Measurements from ENCODE around the gene GHITM. TPM values are rescaled to one million over a fixed set of nuclear protein-coding genes. Genes with fewer than 3 reads are reported as not detected.
"Not testable (repeated sequence)": the region's sequence is repeated elsewhere in the genome, so short reads cannot be mapped to it uniquely, and the experiment has no call there.

GHITM gene
- total and polyA plus RNA-seq, 4 donors, result 107 to 177 (median 123) TPM

DNA sequence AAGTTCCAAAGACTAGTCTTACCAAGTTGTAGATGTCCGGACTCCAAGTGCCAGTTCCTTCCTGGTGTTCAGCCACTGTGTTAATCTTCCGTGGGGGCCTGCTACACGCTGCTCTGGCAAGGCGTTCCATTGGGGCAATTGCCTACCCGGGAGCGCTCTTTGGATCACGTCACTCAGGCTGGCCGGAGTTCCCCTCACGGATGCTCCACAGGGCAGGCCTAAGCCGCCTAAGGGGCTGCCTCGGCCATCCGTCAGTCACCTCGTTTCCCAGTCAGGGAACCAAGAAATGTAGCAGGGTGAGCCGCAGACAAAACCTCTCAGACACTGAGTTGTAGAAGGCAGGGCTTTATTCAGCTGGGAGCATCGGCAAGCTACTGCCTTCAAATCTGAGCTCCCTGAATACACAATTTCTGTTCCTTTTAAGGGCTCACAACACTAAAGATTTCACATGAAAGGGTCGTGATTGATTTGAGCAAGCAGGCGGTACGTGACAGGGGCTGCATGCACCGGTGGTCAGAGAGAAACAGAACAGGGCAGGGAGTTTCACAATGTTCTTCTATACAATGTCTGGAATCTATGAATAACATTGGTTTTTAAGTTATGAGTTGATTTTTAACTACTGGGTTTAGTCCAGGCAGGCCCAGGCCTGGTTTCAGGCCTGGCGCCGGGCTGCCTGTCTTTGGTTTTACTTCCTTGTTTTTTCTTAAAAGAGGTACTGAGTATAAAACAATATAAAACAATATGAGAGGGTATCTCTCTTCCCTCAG lies 32.6 kb downstream of the GHITM start:
- not testable (repeated sequence) for H3K4me3 ChIP-seq; ATAC-seq (ENCODE audit: insufficient read depth, low FRiP score); DNase-seq; H3K4me1 ChIP-seq (ENCODE audit: control insufficient read depth in 5 of 5, insufficient read depth in 5 of 5, low read length in 5 of 5); H3K9ac ChIP-seq (ENCODE audit: insufficient read depth in 1 of 2, low read length in 2 of 2); H3K27ac ChIP-seq (ENCODE audit: low read depth in 1 of 2, low read length in 1 of 2); H3K9me3 ChIP-seq (ENCODE audit: control insufficient read depth in 4 of 4, insufficient read depth in 3 of 4, low read length in 3 of 4); H3K36me3 ChIP-seq (ENCODE audit: control insufficient read depth in 4 of 4, insufficient read depth in 4 of 4, low read length in 4 of 4); H3K27me3 ChIP-seq (ENCODE audit: control insufficient read depth in 3 of 3, insufficient read depth in 3 of 3, low read length in 2 of 3)
- 87 to 91% methylated on average over 18 to 20 of the region's 21 CpGs for WGBS, 2 donors

DNA sequence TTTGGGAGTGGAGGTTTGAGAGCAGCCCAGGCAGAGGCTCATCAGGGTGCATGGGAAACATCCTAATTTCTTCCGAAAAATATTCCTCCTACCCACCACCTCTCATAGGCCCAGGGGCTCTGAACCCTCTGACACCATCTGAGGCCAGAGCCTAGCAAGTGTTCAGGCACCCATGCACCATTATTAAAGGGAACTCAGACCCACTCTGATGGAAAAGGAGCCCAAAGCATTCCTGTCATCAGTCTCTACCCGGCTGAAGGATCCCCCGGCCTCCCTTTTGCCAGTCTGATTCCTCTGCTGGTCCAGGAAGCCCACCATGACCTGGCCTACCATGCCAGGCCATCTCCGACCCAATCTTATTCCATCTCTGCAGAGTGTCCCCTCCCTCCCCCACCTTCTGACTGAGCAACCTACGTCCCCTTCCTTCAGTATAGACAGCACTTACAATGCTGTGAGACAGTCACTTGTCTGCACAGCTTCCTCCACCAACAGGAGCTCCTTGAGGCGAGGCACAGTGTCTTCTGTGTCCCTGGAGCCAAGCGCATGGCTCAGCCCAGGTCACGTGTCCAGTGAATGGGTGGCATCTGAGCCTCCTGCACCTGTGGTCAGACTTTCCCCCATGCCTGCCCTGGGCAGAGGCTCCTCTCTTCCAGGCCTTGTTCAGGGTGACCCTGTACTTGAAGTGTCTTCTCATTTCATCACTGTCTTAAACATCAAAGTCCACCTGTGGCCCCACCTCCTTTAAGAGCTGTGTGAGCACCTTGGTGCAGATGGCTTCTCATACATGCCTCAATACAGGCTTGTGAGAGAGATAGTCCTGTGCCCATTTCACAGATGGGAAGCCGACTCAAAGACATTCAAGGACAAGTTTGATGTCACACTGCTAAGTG lies 33.4 kb downstream of the GHITM start:
- H3K27me3 ChIP-seq (ENCODE audit: control insufficient read depth in 3 of 3, insufficient read depth in 3 of 3, low read length in 2 of 3), result no peaks in the 10 kb centered on the region
- H3K4me3 ChIP-seq, result no peak overlapping the region
- no peaks in the 10 kb centered on the region for H3K9me3 ChIP-seq (ENCODE audit: control insufficient read depth in 4 of 4, insufficient read depth in 3 of 4, low read length in 3 of 4)
- no peak overlapping the region for H3K27ac ChIP-seq (ENCODE audit: low read depth in 1 of 2, low read length in 1 of 2)
- TF ChIP-seq, protein P1, sequence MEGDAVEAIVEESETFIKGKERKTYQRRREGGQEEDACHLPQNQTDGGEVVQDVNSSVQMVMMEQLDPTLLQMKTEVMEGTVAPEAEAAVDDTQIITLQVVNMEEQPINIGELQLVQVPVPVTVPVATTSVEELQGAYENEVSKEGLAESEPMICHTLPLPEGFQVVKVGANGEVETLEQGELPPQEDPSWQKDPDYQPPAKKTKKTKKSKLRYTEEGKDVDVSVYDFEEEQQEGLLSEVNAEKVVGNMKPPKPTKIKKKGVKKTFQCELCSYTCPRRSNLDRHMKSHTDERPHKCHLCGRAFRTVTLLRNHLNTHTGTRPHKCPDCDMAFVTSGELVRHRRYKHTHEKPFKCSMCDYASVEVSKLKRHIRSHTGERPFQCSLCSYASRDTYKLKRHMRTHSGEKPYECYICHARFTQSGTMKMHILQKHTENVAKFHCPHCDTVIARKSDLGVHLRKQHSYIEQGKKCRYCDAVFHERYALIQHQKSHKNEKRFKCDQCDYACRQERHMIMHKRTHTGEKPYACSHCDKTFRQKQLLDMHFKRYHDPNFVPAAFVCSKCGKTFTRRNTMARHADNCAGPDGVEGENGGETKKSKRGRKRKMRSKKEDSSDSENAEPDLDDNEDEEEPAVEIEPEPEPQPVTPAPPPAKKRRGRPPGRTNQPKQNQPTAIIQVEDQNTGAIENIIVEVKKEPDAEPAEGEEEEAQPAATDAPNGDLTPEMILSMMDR (IDR thresholded peaks at IDR 0.05; ENCODE audit: control extremely low read depth, extremely low read depth), result no peak
- ATAC-seq (ENCODE audit: insufficient read depth, low FRiP score), result no peak
- DNase-seq, result no peak
- H3K9ac ChIP-seq (ENCODE audit: insufficient read depth in 1 of 2, low read length in 2 of 2), result no peak overlapping the region
- WGBS, 2 donors, result 89 to 91% methylated on average over 9 of the region's 9 CpGs
- H3K4me1 ChIP-seq (ENCODE audit: control insufficient read depth in 5 of 5, insufficient read depth in 5 of 5, low read length in 5 of 5), result no peaks in the 10 kb centered on the region
- H3K36me3 ChIP-seq (ENCODE audit: control insufficient read depth in 4 of 4, insufficient read depth in 4 of 4, low read length in 4 of 4), result no peaks in the 10 kb centered on the region

DNA sequence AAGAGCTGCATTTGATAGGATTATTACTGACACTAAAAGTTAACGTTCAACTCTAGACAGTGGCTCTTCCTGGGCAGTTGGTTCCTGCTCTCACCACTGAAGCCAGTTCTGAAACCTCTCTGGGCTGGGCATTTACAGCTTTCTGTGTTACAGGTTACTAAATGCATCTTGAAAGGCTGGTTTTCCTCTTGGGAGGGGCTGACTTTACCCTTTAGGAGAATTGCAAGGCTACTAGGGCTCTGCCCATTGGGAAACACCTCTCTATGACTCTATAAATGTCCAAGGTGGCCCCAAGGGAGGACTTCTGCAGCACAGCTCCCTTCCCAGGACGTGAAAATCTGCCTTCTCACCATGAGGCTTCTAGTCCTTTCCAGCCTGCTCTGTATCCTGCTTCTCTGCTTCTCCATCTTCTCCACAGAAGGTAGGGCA lies 34.2 kb downstream of the GHITM start, which contains the start of gene GPR15LG:
Gene GPR15LG, plus strand, starts transcription at position 301 of the 429 bp plus-strand sequence. Its CDS starts 51 bp downstream, at position 352.
- no peaks in the 10 kb centered on the region for H3K36me3 ChIP-seq (ENCODE audit: control insufficient read depth in 4 of 4, insufficient read depth in 4 of 4, low read length in 4 of 4)
- 70 to 78% methylated on average over 2 of the region's 2 CpGs for WGBS, 2 donors
- H3K4me3 ChIP-seq, result no peak within 1 kb of the TSS
- TF ChIP-seq, protein P1 (IDR thresholded peaks at IDR 0.05; ENCODE audit: control extremely low read depth, extremely low read depth), result no peak
- DNase-seq (no peak), ATAC-seq (ENCODE audit: insufficient read depth, low FRiP score) (no peak)
- no peak within 1 kb of the TSS for H3K9ac ChIP-seq (ENCODE audit: insufficient read depth in 1 of 2, low read length in 2 of 2)
- no peak within 1 kb of the TSS for H3K27ac ChIP-seq (ENCODE audit: low read depth in 1 of 2, low read length in 1 of 2)
- no peaks in the 10 kb centered on the region for H3K4me1 ChIP-seq (ENCODE audit: control insufficient read depth in 5 of 5, insufficient read depth in 5 of 5, low read length in 5 of 5)
- peaks cover 0 to 4% (median 0%) of the 10 kb centered on the region in 4 donors for H3K9me3 ChIP-seq (ENCODE audit: control insufficient read depth in 4 of 4, insufficient read depth in 3 of 4, low read length in 3 of 4)
- no peaks in the 10 kb centered on the region for H3K27me3 ChIP-seq (ENCODE audit: control insufficient read depth in 3 of 3, insufficient read depth in 3 of 3, low read length in 2 of 3)

DNA sequence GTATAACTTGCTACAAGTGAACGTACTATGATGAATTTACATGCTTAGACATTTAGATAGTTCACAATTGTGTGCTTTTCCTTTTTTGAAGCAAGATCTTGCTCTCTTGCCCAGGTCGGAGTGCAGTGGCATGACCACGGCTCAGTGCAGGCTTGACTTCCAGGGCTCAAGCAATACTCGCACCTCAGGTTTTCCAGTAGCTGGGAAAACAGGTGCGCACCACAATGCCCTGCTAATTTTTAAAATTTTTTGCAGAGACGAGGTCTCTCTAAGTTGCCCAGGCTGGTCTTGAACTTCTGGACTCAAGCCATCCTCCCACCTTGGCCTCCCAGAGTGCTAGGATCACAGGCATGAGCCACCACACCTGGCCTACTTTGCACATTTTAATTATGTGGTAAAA lies 36.1 kb downstream of the GHITM start:
- DNase-seq (no peak), ATAC-seq (ENCODE audit: insufficient read depth, low FRiP score) (no peak)
- H3K27me3 ChIP-seq (ENCODE audit: control insufficient read depth in 3 of 3, insufficient read depth in 3 of 3, low read length in 2 of 3), result no peaks in the 10 kb centered on the region
- no peak overlapping the region for H3K27ac ChIP-seq (ENCODE audit: low read depth in 1 of 2, low read length in 1 of 2)
- H3K36me3 ChIP-seq (ENCODE audit: control insufficient read depth in 4 of 4, insufficient read depth in 4 of 4, low read length in 4 of 4), result no peaks in the 10 kb centered on the region
- H3K9me3 ChIP-seq (ENCODE audit: control insufficient read depth in 4 of 4, insufficient read depth in 3 of 4, low read length in 3 of 4), result peaks cover 0 to 4% (median 0%) of the 10 kb centered on the region in 4 donors
- 87 to 95% methylated on average over 6 of the region's 6 CpGs for WGBS, 2 donors
- H3K9ac ChIP-seq (ENCODE audit: insufficient read depth in 1 of 2, low read length in 2 of 2), result no peak overlapping the region
- H3K4me3 ChIP-seq, result no peak overlapping the region
- H3K4me1 ChIP-seq (ENCODE audit: control insufficient read depth in 5 of 5, insufficient read depth in 5 of 5, low read length in 5 of 5), result no peaks in the 10 kb centered on the region
- TF ChIP-seq, protein P1 (IDR thresholded peaks at IDR 0.05; ENCODE audit: control extremely low read depth, extremely low read depth), result no peak
